ENCODE results near the gene NDFIP2.

The NDFIP2 gene

GRCh38 chr13:79533781-79534400 lies 52.9 kb downstream of the NDFIP2 start:
- Histone ChIP-seq H2AFZ (ENCODE audit: low read depth) (no peak overlapping the region), H4K20me1 (ENCODE audit: insufficient read depth) (no peaks in the 10 kb centered on the region), H3K36me3 (ENCODE audit: insufficient read depth) (no peaks in the 10 kb centered on the region), H3K4me1 (ENCODE audit: low read depth, poor library complexity, severe bottlenecking) (no peaks in the 10 kb centered on the region), H3K79me2 (ENCODE audit: insufficient read depth, low read depth) (no peaks in the 10 kb centered on the region), H3K4me3 (IDR thresholded peaks at IDR 0.05; ENCODE audit: insufficient read depth, low read depth, low read length) (no peak overlapping the region), H3K27ac (no peak overlapping the region), H3K9ac (no peak overlapping the region), H3K27me3 (ENCODE audit: insufficient read depth, low read depth) (no peaks in the 10 kb centered on the region), H3K4me2 (no peak overlapping the region)
- TF ChIP-seq, protein P1, sequence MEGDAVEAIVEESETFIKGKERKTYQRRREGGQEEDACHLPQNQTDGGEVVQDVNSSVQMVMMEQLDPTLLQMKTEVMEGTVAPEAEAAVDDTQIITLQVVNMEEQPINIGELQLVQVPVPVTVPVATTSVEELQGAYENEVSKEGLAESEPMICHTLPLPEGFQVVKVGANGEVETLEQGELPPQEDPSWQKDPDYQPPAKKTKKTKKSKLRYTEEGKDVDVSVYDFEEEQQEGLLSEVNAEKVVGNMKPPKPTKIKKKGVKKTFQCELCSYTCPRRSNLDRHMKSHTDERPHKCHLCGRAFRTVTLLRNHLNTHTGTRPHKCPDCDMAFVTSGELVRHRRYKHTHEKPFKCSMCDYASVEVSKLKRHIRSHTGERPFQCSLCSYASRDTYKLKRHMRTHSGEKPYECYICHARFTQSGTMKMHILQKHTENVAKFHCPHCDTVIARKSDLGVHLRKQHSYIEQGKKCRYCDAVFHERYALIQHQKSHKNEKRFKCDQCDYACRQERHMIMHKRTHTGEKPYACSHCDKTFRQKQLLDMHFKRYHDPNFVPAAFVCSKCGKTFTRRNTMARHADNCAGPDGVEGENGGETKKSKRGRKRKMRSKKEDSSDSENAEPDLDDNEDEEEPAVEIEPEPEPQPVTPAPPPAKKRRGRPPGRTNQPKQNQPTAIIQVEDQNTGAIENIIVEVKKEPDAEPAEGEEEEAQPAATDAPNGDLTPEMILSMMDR (conservative IDR thresholded peaks at IDR 0.05; ENCODE audit: low read depth, low read length), result no peak

DNA sequence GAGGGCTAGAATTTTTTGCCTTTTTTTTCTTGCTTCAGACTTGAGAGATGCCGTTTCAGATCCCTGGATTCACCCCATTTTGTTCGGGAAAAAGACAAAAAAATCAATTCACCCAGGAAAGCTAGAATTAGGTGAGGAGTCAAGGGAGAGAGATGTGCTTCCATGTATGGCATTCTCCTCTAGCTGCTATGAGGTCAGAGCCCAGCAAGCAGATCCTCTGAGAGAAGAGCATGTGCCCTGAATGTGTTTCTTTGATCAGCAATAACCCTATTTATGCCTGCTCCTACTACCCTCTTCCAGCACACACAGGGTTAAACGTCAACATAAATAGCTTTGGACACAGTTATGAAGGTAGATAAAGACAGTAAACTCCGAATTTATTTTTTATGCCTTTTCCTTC lies 53.6 kb downstream of the NDFIP2 start:
- H3K4me1 ChIP-seq (ENCODE audit: low read depth, poor library complexity, severe bottlenecking), result no peaks in the 10 kb centered on the region
- H3K9ac ChIP-seq, result no peak overlapping the region
- no peak overlapping the region for H2AFZ ChIP-seq (ENCODE audit: low read depth)
- no peaks in the 10 kb centered on the region for H3K27me3 ChIP-seq (ENCODE audit: insufficient read depth, low read depth)
- no peaks in the 10 kb centered on the region for H4K20me1 ChIP-seq (ENCODE audit: insufficient read depth)
- TF ChIP-seq, protein P1 (conservative IDR thresholded peaks at IDR 0.05; ENCODE audit: low read depth, low read length), result no peak
- H3K27ac ChIP-seq, result no peak overlapping the region
- no peak overlapping the region for H3K4me2 ChIP-seq
- H3K36me3 ChIP-seq (ENCODE audit: insufficient read depth), result no peaks in the 10 kb centered on the region
- no peak overlapping the region for H3K4me3 ChIP-seq (IDR thresholded peaks at IDR 0.05; ENCODE audit: insufficient read depth, low read depth, low read length)
- no peaks in the 10 kb centered on the region for H3K79me2 ChIP-seq (ENCODE audit: insufficient read depth, low read depth)

GRCh38 chr13:79538757-79539156 lies 57.8 kb downstream of the NDFIP2 start:
- no peak overlapping the region for H2AFZ ChIP-seq (ENCODE audit: low read depth)
- no peaks in the 10 kb centered on the region for H3K79me2 ChIP-seq (ENCODE audit: insufficient read depth, low read depth)
- no peaks in the 10 kb centered on the region for H3K36me3 ChIP-seq (ENCODE audit: insufficient read depth)
- H3K9ac ChIP-seq, result no peak overlapping the region
- no peaks in the 10 kb centered on the region for H4K20me1 ChIP-seq (ENCODE audit: insufficient read depth)
- H3K4me3 ChIP-seq (IDR thresholded peaks at IDR 0.05; ENCODE audit: insufficient read depth, low read depth, low read length), result no peak overlapping the region
- H3K4me1 ChIP-seq (ENCODE audit: low read depth, poor library complexity, severe bottlenecking), result no peaks in the 10 kb centered on the region
- H3K4me2 ChIP-seq, result no peak overlapping the region
- no peak overlapping the region for H3K27ac ChIP-seq
- TF ChIP-seq, protein P1 (conservative IDR thresholded peaks at IDR 0.05; ENCODE audit: low read depth, low read length), result no peak
- H3K27me3 ChIP-seq (ENCODE audit: insufficient read depth, low read depth), result no peaks in the 10 kb centered on the region

DNA sequence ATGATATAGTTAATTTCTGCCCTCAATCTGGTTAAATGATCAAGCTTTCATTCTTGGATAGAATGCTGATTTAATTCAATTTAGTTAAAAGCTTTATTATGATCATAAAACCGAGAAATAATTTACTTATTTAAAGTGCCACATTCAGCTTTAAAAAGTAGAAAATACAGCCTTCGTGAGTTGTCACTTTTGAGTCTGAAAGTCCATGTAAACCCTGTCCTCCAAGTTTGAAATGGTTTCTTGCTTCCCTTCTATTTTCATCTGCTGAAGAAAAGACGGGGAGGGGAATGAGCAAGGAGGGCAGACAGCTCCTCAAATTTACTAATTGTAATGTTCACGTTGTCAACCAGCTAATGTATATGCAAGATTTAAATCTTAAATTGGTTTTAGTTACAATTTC lies 59.5 kb downstream of the NDFIP2 start:
- Histone ChIP-seq H3K4me1 (ENCODE audit: low read depth, poor library complexity, severe bottlenecking) (no peaks in the 10 kb centered on the region), H3K9ac (no peak overlapping the region), H3K36me3 (ENCODE audit: insufficient read depth) (no peaks in the 10 kb centered on the region), H3K27me3 (ENCODE audit: insufficient read depth, low read depth) (no peaks in the 10 kb centered on the region), H3K4me3 (IDR thresholded peaks at IDR 0.05; ENCODE audit: insufficient read depth, low read depth, low read length) (no peak overlapping the region), H3K79me2 (ENCODE audit: insufficient read depth, low read depth) (no peaks in the 10 kb centered on the region), H4K20me1 (ENCODE audit: insufficient read depth) (no peaks in the 10 kb centered on the region), H3K27ac (no peak overlapping the region), H2AFZ (ENCODE audit: low read depth) (no peak overlapping the region), H3K4me2 (no peak overlapping the region)
- TF ChIP-seq, protein P1 (conservative IDR thresholded peaks at IDR 0.05; ENCODE audit: low read depth, low read length), result no peak

All from KMS-11 (cell line).